NCI-H2227 (cell line): ENCODE measurements around the gene GALNT9.

ENCODE experiments used
- DNase-seq: peaks from one replicate; lab custom pipeline; 2025; ENCODE audit not compliant: unreplicated experiment; lab: John Stamatoyannopoulos, UW

Gene GALNT9

DNA sequence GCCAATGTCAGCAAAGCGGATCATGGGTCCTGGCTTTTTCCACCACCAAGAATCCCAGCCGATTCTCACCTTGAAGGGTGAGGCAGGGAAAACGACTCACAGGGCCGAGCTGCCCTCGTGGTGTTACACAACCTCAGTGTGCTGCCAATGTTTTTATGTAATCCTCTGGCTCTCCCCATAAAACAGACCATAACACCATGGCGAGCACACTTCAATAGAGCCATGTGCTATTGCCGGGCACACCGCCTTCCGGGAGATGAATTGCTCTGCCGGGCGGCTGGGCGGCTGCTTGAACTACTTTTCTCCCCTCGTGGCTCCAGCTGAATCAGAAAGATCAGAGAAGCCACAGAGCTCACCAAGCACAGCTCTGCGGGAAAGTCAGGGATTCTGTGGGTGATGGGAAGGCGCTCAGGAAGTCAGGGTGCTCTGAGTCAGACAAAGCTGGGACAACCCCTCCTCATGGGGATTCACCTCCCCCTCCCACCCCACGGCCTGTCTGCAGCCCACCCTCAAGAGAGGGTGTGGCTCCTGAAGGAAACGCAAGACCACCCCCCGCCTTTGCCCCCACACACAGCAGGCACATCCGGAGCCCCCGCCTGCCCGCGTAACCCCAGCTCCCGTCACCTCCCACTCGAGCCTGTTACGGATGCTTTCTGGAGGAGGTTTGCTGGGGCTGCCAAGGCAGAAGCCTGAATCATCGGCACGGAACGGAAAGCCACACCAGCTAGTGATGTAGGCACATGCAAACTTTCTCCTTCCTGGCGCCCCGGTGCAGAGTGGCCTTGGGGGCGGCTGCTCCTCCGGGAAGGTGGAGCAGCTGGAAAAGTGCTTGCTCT lies 1.8 kb downstream of the GALNT9 start:
- DNase-seq = peak; percentile 16

DNA sequence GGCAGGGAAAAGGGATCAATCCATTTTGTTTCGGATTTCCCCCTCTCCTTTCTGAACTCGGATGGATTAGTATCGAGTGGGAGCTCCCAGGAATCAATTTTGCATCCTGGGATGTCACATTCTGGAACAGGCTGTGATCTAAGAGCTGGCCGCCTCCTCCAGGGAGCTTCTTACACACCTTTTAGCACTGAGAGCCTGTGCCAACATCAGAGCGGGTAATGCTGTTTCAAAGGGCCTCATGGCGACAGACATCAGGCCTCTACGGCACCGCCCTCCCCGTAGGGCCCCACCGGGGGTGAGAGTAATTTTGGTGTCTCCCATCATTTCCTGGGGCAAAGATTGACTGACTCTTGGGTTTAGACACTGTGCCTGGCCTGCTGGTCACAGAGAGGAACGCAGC lies 2.7 kb downstream of the GALNT9 start:
- DNase-seq = no peak

DNA sequence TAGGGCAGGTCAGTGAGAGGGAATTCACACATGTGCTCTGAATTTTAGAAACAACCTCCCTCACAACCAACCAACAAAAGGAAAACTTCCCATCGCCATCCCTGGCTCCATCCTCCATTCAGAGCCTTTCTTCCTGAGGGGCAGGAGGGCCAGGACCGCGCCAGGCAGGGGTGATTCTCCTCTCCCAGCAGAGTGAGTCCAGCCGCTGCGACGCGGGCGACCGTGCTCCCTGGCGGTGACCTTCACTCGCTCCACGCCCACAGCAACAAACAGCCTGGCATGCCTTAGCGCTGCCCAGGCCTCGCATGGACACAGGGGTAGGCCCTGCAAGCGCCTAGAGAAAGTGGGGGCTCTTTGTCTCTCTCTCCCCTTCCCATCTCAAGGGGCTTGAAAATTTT lies 3.7 kb downstream of the GALNT9 start:
- DNase-seq = no peak

DNA sequence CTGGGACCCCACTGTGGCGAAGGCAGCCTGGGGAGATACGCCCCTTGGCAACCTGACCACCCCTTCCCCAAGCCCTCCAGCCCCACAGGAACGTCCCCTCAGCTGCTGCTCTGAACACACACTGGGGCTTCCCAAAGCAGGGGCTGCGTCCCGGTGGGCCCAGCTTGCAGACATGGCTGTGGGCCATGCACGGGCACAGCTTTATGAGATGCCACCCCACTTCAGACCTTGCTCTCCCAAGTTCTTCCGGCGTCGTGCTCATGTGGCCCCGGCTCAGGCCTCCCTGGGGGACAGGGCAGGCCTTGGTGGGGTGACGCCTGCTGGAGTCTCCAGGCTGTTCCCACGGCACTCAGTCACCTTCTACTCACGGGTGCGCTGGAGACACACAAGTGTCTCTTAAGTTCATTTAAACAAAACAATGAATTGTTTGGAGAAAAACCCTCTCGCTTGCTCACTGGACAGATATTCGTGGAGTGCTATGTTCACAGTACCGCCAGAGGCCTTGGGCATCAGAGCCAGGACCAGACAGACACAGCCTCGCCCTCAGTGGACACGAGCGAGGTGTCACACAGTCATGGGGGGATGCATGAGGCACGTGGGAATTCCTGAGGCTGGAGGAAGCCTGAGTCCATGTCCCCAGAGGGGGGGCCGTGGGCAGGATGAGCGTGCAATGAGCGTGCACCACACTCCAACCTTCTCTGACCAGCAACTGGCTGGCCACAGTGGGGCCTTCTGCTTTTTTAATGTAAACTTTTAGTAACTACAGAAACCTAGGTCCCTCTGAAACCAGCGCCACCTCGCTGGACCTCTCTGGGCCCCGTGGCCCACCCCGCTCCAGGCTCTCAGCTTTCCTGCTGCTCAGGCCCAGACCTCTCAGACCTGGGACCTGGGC lies 4.3 kb downstream of the GALNT9 start:
- no peak for DNase-seq

DNA sequence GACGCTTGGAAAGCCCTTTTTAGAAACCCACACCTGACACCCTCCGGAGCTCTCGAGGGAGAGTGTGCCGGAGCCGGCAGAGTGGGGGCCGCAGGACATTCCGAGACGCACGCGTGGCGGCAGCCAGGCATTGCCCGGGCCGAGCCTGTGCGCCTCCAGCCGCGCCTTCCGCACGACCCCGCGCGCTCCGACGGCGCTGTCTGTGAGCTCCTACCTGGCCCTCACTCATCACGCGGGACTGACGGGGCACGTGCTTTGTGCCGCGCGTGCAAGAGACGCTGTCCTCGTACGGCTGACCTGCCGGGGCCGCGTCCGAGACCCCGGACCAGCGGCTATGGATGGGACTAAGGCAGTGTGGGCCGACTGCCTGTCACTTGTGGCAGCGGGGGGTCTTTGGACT lies 5.2 kb downstream of the GALNT9 start:
- no peak for DNase-seq

DNA sequence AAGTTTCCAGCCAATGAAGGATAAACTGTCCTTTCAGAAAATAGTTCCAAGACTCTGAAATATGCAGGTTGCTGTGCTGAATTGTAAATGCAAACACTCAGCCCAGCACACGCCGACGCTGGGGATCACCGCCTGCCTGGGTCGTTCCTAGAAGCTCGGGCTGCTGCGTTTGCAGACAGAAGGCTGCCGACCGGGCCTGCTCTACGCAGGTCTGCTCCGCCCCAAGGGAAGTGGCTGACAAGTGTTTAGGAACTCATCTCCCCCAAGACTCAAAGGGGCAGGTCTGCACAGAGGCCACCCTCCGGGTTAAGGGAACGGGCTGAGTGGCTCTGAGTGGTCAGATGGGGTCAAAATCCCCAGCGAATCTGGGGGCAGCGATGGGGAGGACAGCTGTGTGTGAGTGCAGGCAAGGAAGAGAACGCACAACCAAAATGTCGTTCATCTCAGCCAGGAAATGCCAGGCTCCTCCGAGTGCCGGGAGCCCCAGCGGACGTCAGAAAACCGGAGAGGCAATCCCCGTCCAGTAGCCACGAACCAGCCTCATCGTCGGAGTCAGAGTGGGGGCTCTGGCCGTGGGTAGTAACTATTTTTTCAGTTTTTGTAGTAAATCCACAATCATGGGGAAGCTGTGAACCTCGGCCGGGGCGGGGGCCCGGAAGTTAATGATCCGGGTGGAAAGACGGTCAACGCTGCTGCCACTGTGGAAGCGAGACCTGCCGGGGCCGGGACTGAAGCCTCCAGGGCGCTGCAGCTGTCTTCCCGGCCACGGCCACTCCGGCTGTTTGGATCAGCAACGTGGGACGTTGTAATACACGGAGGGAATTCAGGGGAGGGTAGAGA lies 6.0 kb downstream of the GALNT9 start:
- DNase-seq = no peak

DNA sequence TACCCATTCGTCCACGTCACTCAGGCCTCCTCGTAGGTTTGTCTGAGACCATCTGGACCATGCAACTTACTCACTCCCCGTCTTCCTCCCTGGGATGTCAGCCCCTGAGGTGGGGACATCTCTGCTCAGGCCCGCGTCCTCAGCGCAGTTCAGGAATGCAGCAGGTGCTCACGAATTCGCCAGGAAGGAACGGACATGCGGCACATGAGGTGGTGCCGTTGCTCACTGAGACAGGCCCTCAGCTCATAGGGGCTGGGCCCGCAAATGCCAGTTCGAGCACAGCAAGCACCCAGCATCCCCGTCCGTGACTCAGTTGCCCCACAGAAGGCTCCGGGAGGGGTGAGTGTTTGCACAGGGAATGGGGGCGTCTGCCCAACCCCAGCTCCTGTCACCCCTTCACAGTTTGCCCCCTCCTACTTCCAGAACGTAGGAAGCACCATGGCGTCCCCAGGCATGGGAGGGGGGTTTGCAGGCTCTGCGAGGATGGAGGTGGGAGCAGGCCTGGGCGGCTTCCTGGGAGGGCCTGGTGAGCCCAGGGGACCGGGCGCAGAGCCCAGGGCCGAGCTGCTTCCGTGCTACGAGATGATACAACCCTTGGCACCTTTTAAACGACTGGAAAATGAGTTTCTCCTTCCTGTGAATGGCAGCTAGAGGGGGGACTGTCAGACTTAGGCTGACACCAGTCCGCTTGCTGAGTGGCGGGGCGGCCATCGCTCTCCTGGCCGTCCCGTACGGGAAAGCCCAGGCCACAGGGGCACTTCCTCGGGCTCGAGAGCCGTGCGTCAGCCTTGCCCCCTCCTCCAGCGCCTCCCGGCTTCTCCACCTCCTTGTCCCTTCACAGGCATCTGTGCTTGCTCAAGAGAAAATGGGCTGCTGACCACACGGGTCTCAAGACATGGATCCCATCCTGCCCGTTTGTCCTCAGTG lies 6.9 kb downstream of the GALNT9 start:
- DNase-seq = no peak

DNA sequence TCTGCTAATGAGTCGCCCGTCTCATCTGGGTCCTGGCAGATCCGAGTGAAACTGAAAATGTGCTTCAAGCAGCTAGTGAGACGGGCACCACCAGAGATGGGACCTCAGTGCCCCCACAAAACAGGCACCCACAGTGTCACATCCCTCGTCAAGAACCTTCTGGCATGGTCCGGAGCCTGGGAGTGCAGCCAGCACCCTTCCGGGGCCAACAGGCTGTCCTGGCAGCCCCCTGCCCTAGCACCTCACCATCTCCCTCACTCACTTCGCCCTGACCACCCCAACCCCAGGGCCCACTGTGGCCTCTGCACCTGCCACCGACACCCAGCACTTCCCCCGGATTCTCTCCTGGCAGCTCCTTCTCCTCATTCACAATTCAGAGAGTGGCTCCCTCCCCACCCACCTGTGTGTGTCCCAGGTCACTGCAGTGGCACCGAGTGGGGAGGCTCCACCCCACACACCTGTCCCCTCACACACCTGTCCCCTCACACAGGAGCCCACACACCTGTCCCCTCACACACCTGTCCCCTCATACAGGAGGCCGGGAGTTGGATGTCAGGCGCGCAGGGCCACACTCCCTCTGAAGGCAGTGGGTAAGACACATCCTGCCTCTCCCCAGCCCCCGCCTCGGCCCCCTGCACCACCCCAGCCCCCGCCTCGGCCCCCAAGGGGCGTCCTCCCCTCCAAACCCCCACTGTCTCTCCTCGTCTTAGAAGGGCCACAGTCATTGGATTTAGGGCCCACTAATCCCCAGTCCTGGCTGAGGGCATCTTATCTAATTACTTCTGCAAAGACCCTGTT lies 7.9 kb downstream of the GALNT9 start:
- no peak for DNase-seq

DNA sequence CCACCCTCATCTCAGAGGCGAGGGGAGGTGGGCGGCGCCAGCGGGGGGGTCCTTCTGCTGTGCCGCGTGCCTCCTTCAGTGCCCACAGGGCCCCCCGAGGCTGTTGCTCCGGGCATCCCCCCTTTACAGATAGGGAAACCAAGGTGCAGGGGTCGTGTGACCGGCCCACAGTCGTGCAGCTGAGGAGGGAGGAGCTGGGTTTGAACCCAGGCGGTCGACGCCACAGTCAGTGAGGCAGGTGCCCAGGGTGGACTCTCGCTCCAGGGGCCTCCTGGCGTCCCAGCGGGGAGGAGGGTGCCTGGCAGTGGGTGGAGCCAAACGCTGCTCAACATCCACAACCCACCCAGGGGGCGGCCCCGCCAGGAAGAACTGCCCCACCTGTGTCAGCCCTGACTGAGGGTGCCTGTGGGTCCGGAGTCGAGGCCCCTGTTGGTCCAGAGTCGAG lies 8.6 kb downstream of the GALNT9 start:
- DNase-seq = no peak

DNA sequence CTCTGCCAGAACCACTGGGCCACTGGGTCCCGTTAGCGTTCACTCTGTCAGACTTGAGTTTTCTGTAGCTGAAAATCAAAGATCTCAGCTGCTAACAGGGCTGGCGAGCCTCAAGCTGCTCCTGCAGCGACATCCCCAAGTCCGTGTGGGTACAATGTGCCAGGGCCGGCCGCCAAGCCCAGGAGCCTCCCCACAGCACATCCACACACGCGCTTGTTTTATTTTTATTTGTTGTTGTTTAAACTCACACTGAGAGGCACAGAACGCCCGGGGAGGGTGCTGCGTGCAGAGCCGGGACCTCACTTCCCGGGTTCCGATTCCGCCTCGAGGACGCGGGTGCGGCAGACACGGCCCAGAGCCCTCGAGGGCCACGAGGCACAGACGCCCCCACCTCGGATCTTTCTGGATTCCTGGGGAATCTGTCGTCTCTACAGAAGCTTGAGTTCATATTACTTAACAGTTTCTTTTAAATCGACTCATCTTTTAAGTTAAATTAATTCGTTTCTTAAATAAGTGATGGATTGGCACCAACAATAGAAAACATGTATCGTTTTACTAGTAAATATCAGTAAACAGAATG lies 9.3 kb downstream of the GALNT9 start:
- DNase-seq = no peak

DNA sequence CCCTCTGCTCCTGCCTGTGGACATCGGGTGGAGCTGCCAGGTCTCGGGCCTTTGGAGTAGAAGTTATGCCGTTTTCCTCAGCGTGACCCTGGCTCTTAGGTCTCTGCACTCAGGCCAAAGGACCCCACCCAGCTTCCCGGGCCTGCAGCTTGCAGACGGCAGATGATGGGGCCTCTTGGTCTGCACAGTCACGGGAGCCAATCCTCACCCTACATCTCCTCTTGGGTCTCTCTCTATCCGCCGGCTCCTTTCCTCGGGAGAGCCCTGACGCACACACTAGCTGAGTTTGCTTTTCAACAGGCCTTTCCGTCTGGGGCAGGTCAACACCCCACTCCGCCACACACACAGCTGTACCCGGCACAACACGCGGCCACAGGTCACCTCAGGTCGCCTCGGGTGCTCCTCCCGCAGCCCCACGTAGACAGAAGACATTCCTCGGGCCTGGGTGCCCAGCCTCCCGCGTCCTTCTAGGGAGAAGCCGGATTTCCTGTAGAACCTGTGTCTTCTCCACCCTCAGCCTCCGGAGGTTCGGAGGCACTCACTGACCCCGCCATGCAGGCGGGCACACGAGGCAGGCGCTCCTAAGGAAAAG lies 9.9 kb downstream of the GALNT9 start:
- no peak for DNase-seq

DNA sequence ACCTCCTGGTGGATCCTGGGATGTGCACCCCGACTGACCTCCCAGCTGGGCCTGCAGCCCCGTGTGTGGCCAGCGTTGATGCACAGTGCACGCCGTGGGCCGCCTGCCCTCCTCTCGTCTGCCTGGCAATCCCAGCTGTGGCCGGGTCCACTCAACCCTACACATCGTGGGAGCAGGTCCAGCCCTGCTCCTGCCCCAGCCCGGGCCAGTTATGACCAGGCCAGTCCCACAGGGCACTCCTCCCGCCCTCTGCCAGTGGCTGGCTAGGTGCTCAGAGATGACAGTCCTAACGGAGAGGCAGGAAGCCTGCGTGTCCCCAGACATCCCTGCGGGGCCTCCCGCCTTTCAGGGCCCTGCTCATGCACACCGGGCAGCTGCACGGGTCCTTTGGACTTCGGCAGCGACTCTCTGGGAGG lies 10.8 kb downstream of the GALNT9 start:
- DNase-seq = no peak

DNA sequence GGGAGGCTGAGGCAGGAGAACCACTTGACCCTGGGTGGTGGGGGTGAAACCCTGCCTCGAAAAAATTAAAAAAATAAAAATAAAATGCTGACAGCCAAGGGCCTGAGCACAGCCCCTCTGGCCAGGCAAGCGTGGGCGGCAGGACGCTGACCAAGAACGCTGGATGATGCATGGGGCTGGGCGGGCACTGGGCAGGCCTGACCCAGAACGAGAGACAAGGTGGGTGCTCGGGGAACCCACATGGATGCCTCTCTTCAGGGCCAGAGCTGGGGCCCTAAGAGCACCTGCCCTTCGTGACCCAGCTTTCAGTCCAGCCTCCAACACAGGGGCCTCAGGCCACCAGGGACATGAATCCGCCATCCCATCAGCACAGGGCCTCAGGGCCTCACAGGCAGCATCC lies 11.3 kb downstream of the GALNT9 start:
- DNase-seq = no peak

DNA sequence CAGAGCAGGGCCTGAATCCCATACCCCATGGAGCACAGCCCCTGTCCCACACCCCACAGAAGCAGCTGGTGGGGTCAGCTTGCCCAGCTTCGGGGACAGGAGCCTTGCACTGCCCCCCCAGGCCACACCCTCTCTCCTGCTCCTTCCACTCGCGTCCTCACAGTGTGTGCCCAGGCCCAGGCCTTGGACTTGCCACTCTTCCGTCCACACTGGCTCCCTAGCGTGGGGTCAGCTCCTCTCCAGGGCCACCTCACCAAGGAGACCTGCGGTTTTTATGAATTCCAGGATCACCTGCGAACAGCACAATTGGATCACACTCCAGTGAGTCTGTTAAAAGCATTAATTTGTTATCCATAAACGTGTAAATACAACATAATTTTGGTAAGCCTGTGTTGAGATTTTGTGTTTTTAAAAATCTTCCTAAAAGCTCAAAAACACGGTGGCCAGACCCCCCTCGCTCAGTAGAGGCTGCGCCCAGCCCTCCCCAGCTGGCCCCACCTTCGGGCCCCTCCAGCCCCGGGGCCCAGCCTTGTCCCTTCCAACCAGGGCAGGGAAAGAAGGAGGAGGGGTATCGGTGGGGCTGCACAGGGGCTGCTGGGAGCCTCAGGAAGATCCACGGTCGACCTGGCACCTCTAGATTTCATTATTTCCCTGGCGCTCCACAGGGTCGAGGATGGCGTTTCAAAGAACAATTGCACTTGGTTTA lies 12.0 kb downstream of the GALNT9 start:
- no peak for DNase-seq

DNA sequence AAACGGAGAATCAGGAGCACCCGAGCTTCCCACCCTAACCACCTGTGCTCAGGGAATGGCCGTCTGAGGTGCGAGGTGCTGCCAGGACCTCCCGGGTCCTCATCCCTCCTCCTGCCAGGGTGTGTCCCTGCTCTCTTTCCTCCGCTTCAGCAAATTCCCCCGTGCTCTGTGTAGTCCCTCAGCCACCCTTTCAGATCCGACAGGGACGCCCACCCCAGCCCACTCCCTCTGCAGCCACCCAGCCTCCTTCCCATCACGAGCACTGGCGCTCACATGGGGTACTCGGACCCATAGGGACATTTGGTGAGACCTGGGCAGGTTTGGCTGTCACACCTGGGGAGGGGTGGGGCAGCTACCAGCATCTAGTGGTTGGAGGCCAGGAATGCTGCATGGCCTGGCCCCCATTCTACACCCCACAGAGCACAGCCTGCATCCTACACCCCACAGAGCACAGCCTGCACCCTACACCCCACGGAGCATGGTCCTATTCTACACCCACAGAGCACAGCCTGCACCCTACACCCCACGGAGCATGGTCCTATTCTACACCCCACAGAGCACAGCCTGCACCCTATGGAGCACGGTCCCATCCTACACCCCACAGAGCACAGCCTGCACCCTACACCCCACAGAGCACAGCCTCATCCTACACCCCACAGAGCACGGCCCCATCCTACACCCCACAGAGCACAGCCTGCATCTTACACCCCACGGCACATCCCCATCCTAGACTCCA lies 12.7 kb downstream of the GALNT9 start:
- no peak for DNase-seq

DNA sequence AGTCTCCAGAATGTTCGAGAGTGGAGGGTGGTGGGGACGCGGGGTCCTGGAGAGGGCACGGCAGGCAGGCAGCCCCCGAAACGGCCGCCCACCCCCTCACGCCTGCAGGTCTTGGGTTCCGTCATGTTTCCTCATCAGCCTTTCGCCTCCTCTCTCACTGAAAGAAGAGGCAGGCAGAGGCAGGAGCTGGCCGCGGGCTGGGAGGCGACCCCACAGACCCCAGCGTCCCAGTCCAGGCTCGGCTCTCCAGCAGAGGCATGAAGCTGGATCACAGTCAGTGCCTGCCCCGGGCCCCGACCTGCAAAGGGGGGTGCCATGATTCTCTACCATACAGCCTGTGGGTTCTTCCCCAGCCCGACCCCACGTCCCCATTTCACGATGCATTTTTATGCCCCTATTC lies 13.4 kb downstream of the GALNT9 start:
- no peak for DNase-seq

DNA sequence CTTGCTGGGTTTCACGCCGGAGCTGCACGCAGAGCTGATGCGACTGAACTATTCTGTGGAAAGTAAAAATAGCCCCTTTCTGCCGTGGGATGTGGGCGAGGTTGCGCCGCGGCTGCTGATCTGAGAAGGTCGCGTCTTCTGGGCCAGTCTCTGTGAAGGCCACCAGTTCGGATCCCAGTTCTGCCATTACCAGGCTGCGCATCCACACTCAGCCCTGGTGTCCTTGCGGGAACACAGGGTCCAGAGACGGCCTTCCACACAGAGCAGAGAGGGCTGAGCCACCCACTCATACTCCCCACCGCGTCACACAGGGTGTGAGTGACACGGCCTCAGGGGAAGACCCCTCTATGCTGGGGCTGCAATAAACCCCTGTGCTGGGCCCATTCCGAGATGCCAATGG lies 13.9 kb downstream of the GALNT9 start:
- DNase-seq = no peak
